GM12878 (cell line): ENCODE results near the gene CMSS1. TPM values are rescaled to one million over a fixed set of nuclear protein-coding genes. Genes with fewer than 3 reads are reported as not detected.

Experiments
- CHD4 ChIP-seq: fragments of 200-600 bp; sonication (generic); IDR thresholded peaks from 2 replicates; pipeline ENCODE4 v1.6.1; 2016; ENCODE audit warnings: mild to moderate bottlenecking
- ESRRA ChIP-seq: IDR thresholded peaks from 2 replicates; pipeline ENCODE4 v1.6.1; 2012; ENCODE audit warnings: mild to moderate bottlenecking, low read length, improper control_type of control experiment
- GABPA ChIP-seq: IDR thresholded peaks from 2 replicates; pipeline ENCODE4 v1.6.1; 2014; ENCODE audit warnings: antibody characterized with exemption, low read depth, mild to moderate bottlenecking, inconsistent platforms
- IKZF2 ChIP-seq, 2 experiments: fragments of 450-650 bp; IDR thresholded peaks; 2 replicates each; pipeline ENCODE4 v1.6.1; 2017; ENCODE audit warnings: mild to moderate bottlenecking in 2 of 2, moderate library complexity in 2 of 2
- JUNB ChIP-seq: IDR thresholded peaks from 2 replicates; pipeline ENCODE4 v1.6.1; 2016; ENCODE audit warnings: antibody characterized with exemption, mild to moderate bottlenecking
- SIX5 ChIP-seq: IDR thresholded peaks from 2 replicates; pipeline ENCODE4 v1.6.1; 2011; ENCODE audit warnings: mild to moderate bottlenecking, low read depth, low read length, moderate library complexity; ENCODE audit not compliant: severe bottlenecking
- ZNF24 ChIP-seq: fragments of 450-650 bp; IDR thresholded peaks from 2 replicates; pipeline ENCODE4 v1.6.1; 2017; ENCODE audit warnings: antibody characterized with exemption, mild to moderate bottlenecking
- polyA plus RNA-seq, 11 experiments: library from polyadenylated mRNA; depleted of rRNA in 4 of 11; unstranded in 6 of 11; stranded (reverse) in 5 of 11; fragments of >200 nt; fragmentation: Nextera tagmentation in 4 of 11; fragmentation: Illumina TruSeq in 1 of 11; extraction: Ambion mirVana in 4 of 11; extraction: Trizol in 1 of 11; gene quantifications; 1 replicate in 1 of 11; 2 replicates in 10 of 11; pipeline versions ENCODE4 v1.2.1 to v1.2.3, GENCODE V29; 2011 to 2016; ENCODE audit warnings: inconsistent platforms in 2 of 11, missing spikeins in 2 of 11, low read depth in 1 of 11
- total RNA-seq, 4 experiments: library from RNA; depleted of rRNA in 3 of 4; stranded (reverse); fragments of >200 nt in 3 of 4; fragmentation: Illumina TruSeq in 1 of 4; extraction: Trizol in 1 of 4; gene quantifications; 2 replicates each; pipeline versions ENCODE4 v1.2.1 to v1.2.3, GENCODE V29; 2013 to 2021
- TF ChIP-seq, protein P1 (sequence below), 3 experiments: IDR thresholded peaks in 2 of 3; conservative IDR thresholded peaks in 1 of 3; 2 replicates each; pipeline ENCODE4 v1.5.1; 2011; ENCODE audit warnings: low read depth in 3 of 3, low read length in 3 of 3, mild to moderate bottlenecking in 3 of 3, control low read depth in 2 of 3, moderate library complexity in 2 of 3, inconsistent platforms in 1 of 3, mixed read lengths in 1 of 3; ENCODE audit not compliant: control insufficient read depth in 2 of 3, insufficient read depth in 1 of 3; ENCODE audit errors: extremely low read depth in 1 of 3
- TF ChIP-seq, protein P2 (sequence below): fragments of 450-650 bp; formaldehyde crosslinking; IDR thresholded peaks from 2 replicates; pipeline ENCODE4 v1.4.0; 2020; ENCODE audit warnings: mild to moderate bottlenecking, moderate library complexity
- TF ChIP-seq, protein P3 (sequence below): IDR thresholded peaks from 2 replicates; pipeline ENCODE4 v1.6.1; 2011; ENCODE audit warnings: mild to moderate bottlenecking, low read depth, low read length, moderate library complexity; ENCODE audit not compliant: insufficient replicate concordance

The CMSS1 gene
- total and polyA plus RNA-seq, 10 of the 15 experiments (the other 5 are each of a cell fraction or from before 2014, with no cell fraction given) = 31.0 to 118 (median 70.1) TPM

DNA sequence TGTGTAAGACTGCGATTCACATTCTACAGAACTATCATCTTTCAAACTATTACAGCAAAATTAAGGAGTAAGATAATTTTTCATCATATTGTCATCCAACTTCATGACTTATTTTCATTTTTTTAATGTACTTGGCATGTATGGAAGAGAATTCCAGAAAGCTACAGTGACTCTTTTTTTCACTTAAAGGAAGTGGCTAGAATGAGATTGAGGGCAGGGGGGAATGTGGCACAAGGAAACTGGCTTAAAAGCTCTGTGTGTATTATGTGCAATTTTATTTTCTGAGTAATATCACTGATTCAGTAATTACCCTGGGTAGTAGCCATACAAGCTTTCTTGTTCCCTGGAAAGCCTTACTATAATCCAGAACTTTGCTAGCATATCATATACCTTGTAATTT lies 202.1 kb downstream of the CMSS1 start (continued):
- TF ChIP-seq, protein P1, sequence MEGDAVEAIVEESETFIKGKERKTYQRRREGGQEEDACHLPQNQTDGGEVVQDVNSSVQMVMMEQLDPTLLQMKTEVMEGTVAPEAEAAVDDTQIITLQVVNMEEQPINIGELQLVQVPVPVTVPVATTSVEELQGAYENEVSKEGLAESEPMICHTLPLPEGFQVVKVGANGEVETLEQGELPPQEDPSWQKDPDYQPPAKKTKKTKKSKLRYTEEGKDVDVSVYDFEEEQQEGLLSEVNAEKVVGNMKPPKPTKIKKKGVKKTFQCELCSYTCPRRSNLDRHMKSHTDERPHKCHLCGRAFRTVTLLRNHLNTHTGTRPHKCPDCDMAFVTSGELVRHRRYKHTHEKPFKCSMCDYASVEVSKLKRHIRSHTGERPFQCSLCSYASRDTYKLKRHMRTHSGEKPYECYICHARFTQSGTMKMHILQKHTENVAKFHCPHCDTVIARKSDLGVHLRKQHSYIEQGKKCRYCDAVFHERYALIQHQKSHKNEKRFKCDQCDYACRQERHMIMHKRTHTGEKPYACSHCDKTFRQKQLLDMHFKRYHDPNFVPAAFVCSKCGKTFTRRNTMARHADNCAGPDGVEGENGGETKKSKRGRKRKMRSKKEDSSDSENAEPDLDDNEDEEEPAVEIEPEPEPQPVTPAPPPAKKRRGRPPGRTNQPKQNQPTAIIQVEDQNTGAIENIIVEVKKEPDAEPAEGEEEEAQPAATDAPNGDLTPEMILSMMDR (IDR thresholded peaks at IDR 0.05 in 2 of 3, conservative IDR thresholded peaks at IDR 0.05 in 1 of 3; ENCODE audit: control insufficient read depth in 2 of 3, extremely low read depth in 1 of 3, insufficient read depth in 1 of 3, low read depth in 3 of 3, low read length in 3 of 3) = no peak
- TF ChIP-seq GABPA (no peak), SIX5 (no peak), ESRRA (no peak), JUNB (no peak), IKZF2 (IDR thresholded peaks at IDR 0.05) (no peak), ZNF24 (no peak), CHD4 (no peak)
- TF ChIP-seq, protein P2, sequence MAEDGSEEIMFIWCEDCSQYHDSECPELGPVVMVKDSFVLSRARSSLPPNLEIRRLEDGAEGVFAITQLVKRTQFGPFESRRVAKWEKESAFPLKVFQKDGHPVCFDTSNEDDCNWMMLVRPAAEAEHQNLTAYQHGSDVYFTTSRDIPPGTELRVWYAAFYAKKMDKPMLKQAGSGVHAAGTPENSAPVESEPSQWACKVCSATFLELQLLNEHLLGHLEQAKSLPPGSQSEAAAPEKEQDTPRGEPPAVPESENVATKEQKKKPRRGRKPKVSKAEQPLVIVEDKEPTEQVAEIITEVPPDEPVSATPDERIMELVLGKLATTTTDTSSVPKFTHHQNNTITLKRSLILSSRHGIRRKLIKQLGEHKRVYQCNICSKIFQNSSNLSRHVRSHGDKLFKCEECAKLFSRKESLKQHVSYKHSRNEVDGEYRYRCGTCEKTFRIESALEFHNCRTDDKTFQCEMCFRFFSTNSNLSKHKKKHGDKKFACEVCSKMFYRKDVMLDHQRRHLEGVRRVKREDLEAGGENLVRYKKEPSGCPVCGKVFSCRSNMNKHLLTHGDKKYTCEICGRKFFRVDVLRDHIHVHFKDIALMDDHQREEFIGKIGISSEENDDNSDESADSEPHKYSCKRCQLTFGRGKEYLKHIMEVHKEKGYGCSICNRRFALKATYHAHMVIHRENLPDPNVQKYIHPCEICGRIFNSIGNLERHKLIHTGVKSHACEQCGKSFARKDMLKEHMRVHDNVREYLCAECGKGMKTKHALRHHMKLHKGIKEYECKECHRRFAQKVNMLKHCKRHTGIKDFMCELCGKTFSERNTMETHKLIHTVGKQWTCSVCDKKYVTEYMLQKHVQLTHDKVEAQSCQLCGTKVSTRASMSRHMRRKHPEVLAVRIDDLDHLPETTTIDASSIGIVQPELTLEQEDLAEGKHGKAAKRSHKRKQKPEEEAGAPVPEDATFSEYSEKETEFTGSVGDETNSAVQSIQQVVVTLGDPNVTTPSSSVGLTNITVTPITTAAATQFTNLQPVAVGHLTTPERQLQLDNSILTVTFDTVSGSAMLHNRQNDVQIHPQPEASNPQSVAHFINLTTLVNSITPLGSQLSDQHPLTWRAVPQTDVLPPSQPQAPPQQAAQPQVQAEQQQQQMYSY (CRISPR knock-in tag) = no peak
- TF ChIP-seq, protein P3, sequence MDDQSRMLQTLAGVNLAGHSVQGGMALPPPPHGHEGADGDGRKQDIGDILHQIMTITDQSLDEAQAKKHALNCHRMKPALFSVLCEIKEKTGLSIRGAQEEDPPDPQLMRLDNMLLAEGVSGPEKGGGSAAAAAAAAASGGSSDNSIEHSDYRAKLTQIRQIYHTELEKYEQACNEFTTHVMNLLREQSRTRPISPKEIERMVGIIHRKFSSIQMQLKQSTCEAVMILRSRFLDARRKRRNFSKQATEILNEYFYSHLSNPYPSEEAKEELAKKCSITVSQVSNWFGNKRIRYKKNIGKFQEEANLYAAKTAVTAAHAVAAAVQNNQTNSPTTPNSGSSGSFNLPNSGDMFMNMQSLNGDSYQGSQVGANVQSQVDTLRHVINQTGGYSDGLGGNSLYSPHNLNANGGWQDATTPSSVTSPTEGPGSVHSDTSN = no peak
- TF ChIP-seq, all 136 proteins: peak for 0
